ENCODE data around the gene EPB41L2. TPM values are rescaled to one million over a fixed set of nuclear protein-coding genes. Genes with fewer than 3 reads are reported as not detected.

The EPB41L2 gene
- total RNA-seq, 2 experiments from 2014 or later, result 9.5 to 12.3 TPM

DNA sequence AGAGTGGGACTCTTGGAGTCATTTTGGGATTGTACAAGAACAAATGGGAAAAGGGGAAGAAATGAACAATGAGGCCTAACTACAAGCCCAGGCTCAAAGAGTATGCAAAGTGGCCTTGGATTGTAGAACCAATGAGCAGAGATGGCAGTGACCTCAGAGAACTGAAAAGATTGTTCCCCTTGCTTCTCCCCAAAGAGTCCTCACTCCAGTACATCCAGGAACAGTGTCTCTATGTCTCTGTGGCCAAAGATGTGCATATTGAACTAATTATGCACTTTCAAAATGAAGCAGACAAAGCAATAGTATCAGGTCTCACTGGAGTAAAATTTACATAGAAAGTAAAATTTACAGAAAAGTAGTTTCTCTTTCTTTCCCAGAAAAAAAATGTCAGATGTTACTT, 154.9 kb downstream of the EPB41L2 start:
- Histone ChIP-seq H3K36me3 (ENCODE audit: insufficient read depth, low read length) (no peaks in the 10 kb centered on the region), H3K27me3 (ENCODE audit: control insufficient read depth in 1 of 2, insufficient read depth in 2 of 2, low read length in 2 of 2) (no peaks in the 10 kb centered on the region), H3K4me1 (ENCODE audit: insufficient read depth, low read length) (peaks cover 3% of the 10 kb centered on the region), H3K9me3 (ENCODE audit: control insufficient read depth in 1 of 2, insufficient read depth in 1 of 2, low read length in 2 of 2) (no peaks in the 10 kb centered on the region), H3K27ac (ENCODE audit: low read depth in 1 of 2, low read length in 2 of 2) (no peak overlapping the region), H3K4me3 (ENCODE audit: low read length) (no peak overlapping the region)
- ChIA-PET POLR2A (no interaction called here), CTCF (no interaction called here)
- no peak overlapping the region for H3K4me3 Mint-ChIP-seq
- no peak for DNase-seq
- intact Hi-C loops (cut with DNase I, micrococcal nuclease), result no loop called here
- H3K9me3 Mint-ChIP-seq, result no peaks in the 10 kb centered on the region
- ATAC-seq (ENCODE audit: poor library complexity), result no peak
- H3K27me3 Mint-ChIP-seq, result no peaks in the 10 kb centered on the region
- no peak overlapping the region for H3K27ac Mint-ChIP-seq
- TF ChIP-seq, protein P1, sequence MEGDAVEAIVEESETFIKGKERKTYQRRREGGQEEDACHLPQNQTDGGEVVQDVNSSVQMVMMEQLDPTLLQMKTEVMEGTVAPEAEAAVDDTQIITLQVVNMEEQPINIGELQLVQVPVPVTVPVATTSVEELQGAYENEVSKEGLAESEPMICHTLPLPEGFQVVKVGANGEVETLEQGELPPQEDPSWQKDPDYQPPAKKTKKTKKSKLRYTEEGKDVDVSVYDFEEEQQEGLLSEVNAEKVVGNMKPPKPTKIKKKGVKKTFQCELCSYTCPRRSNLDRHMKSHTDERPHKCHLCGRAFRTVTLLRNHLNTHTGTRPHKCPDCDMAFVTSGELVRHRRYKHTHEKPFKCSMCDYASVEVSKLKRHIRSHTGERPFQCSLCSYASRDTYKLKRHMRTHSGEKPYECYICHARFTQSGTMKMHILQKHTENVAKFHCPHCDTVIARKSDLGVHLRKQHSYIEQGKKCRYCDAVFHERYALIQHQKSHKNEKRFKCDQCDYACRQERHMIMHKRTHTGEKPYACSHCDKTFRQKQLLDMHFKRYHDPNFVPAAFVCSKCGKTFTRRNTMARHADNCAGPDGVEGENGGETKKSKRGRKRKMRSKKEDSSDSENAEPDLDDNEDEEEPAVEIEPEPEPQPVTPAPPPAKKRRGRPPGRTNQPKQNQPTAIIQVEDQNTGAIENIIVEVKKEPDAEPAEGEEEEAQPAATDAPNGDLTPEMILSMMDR (IDR thresholded peaks at IDR 0.05), result no peak
- H3K36me3 Mint-ChIP-seq (ENCODE audit: low read depth), result no peaks in the 10 kb centered on the region
- H3K4me1 Mint-ChIP-seq (ENCODE audit: low read depth), result peaks cover 9% of the 10 kb centered on the region

DNA sequence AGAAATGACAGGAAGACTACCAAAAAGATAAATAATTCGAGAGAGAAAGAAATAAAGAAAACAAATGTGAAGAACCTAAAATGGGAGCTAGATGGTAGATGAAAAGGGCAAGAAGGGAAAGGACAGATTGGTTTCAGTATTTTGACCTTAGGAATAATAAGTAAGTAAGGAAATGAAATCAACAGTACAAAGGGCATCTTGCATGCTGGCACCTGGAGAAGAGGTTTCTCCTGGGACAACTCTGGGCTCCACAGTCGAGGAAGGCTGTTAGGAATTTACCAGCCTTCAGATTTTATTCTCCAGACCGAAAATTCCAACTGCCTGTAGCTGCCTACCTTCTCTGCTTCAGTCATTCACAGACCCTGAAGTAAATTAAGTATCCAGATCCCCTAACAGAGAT, 155.4 kb downstream of the EPB41L2 start:
- no peak overlapping the region for H3K4me3 ChIP-seq (ENCODE audit: low read length)
- Mint-ChIP-seq H3K4me1 (ENCODE audit: low read depth) (peaks cover 4% of the 10 kb centered on the region), H3K27ac (no peak overlapping the region), H3K9me3 (no peaks in the 10 kb centered on the region), H3K36me3 (ENCODE audit: low read depth) (no peaks in the 10 kb centered on the region), H3K4me3 (no peak overlapping the region), H3K27me3 (no peaks in the 10 kb centered on the region)
- DNase-seq, result no peak
- intact Hi-C loops (cut with DNase I, micrococcal nuclease), result no loop called here
- no peaks in the 10 kb centered on the region for H3K27me3 ChIP-seq (ENCODE audit: control insufficient read depth in 1 of 2, insufficient read depth in 2 of 2, low read length in 2 of 2)
- TF ChIP-seq, protein P1 (IDR thresholded peaks at IDR 0.05), result no peak
- ChIA-PET CTCF (no interaction called here), POLR2A (no interaction called here)
- H3K4me1 ChIP-seq (ENCODE audit: insufficient read depth, low read length), result no peaks in the 10 kb centered on the region
- H3K27ac ChIP-seq (ENCODE audit: low read depth in 1 of 2, low read length in 2 of 2), result no peak overlapping the region
- no peak for ATAC-seq (ENCODE audit: poor library complexity)
- H3K36me3 ChIP-seq (ENCODE audit: insufficient read depth, low read length), result no peaks in the 10 kb centered on the region
- H3K9me3 ChIP-seq (ENCODE audit: control insufficient read depth in 1 of 2, insufficient read depth in 1 of 2, low read length in 2 of 2), result no peaks in the 10 kb centered on the region

DNA sequence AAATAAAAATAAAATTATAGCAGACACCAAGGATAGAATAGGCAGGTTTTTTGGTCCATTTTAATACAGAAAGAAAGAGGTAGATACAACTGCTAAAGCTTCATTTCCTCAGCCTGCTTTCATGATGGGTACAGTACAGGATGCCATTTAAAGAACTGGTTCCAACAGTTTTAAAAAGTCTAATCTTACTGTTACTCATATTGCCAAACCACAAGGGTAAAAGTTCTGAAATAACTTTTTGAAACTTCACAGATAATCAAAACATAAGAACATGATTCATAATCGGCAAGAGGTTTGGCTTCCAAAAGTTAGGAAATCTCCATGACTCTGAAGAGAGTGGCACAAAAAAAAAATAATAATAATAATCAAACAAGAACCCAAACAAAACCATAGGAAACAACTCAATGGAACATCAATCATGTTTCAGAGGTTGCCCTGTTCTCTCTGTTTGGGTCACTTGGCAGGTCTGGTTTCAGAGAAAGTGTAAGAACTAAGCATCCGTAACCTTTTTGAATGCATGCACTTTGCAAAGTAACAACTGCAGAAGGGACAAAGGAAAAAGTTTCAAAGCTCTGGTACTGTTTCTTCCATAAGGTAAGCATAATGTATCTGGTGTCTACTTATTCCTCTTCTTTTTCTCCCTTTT, 156.2 kb downstream of the EPB41L2 start:
- Histone ChIP-seq H3K4me3 (ENCODE audit: low read length) (no peak overlapping the region), H3K27ac (ENCODE audit: low read depth in 1 of 2, low read length in 2 of 2) (no peak overlapping the region), H3K27me3 (ENCODE audit: control insufficient read depth in 1 of 2, insufficient read depth in 2 of 2, low read length in 2 of 2) (no peaks in the 10 kb centered on the region), H3K4me1 (ENCODE audit: insufficient read depth, low read length) (no peaks in the 10 kb centered on the region), H3K36me3 (ENCODE audit: insufficient read depth, low read length) (no peaks in the 10 kb centered on the region), H3K9me3 (ENCODE audit: control insufficient read depth in 1 of 2, insufficient read depth in 1 of 2, low read length in 2 of 2) (no peaks in the 10 kb centered on the region)
- Mint-ChIP-seq H3K4me1 (ENCODE audit: low read depth) (no peaks in the 10 kb centered on the region), H3K9me3 (no peaks in the 10 kb centered on the region), H3K27me3 (no peaks in the 10 kb centered on the region), H3K4me3 (no peak overlapping the region), H3K36me3 (ENCODE audit: low read depth) (no peaks in the 10 kb centered on the region), H3K27ac (no peak overlapping the region)
- TF ChIP-seq, protein P1 (IDR thresholded peaks at IDR 0.05), result no peak
- CTCF ChIA-PET, result interaction anchor here (0.6 kb wide), 1 partner anchor 987 kb away, joined by 4 read pairs; no protein-coding TSS in a partner anchor
- ATAC-seq (ENCODE audit: poor library complexity) (no peak), DNase-seq (no peak)
- intact Hi-C loops (cut with DNase I, micrococcal nuclease), result no loop called here
- POLR2A ChIA-PET, result no interaction called here

Measured in CD4-positive, alpha-beta T cell (primary cell).